Lower leg skin (tissue), 3 donors: ENCODE measurements around the gene RHOF.

Source experiments
- POLR2A ChIP-seq, 2 donors: fragments of 450-650 bp; IDR thresholded peaks; one replicate each; pipeline ENCODE4 v1.6.1; 2016 to 2017; ENCODE audit warnings: antibody characterized with exemption in 2 of 2, mild to moderate bottlenecking in 1 of 2, moderate library complexity in 1 of 2
- TF ChIP-seq, protein P1 (sequence below), 3 donors: fragments of 450-650 bp; IDR thresholded peaks; one replicate each; pipeline ENCODE4 v1.5.1; 2016; ENCODE audit warnings: antibody characterized with exemption in 3 of 3, mild to moderate bottlenecking in 3 of 3, moderate library complexity in 2 of 3

DNA sequence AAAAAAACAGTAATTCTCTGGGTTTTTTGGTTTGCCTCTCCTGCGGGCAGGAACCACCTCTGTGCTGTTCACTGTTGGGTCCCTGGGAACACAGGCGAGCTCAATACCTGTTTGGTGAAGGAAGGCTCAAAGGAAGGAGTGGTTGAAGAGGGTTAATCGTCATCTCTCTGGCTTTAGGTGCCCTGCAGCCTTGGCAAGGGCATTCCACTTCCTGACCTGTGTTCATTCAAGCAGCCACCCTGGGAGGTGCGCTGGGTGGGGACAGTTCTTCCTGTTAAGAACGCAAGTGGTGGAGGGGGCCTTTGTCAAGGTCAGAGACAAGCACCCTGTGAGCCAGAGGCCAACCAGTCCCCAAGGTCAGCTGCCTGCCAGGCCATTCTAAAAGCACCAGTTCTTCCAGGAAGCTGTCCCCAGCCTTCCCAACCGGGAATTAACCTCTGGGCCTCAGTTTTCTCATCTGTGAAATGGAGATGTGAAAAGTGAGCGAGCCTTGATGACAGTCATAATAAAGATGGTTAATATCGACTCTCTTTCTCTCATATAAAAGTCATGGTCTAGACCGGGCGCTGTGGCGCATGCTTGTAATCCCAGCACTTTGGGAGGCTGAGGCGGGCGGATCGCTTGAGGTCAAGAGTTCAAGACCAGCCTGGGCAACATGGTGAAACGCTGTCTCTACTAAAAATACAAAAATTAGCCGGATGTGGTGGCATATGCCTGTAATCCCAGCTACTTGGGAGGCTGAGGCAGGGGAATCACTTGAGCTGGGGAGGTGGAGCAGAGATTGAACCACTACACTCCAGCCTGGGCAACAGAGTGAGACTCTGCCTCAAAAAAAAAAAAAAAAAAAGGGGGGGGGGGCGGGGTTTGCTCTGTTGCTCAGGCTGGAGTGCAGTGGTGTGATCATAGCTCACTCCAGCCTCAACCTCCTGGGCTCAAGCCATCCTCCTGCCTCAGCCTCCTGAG is 6.1 kb downstream of the RHOF start:
- TF ChIP-seq, protein P1, sequence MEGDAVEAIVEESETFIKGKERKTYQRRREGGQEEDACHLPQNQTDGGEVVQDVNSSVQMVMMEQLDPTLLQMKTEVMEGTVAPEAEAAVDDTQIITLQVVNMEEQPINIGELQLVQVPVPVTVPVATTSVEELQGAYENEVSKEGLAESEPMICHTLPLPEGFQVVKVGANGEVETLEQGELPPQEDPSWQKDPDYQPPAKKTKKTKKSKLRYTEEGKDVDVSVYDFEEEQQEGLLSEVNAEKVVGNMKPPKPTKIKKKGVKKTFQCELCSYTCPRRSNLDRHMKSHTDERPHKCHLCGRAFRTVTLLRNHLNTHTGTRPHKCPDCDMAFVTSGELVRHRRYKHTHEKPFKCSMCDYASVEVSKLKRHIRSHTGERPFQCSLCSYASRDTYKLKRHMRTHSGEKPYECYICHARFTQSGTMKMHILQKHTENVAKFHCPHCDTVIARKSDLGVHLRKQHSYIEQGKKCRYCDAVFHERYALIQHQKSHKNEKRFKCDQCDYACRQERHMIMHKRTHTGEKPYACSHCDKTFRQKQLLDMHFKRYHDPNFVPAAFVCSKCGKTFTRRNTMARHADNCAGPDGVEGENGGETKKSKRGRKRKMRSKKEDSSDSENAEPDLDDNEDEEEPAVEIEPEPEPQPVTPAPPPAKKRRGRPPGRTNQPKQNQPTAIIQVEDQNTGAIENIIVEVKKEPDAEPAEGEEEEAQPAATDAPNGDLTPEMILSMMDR (IDR thresholded peaks at IDR 0.05) = no peak
- no peak for TF ChIP-seq POLR2A (IDR thresholded peaks at IDR 0.05)
